Testis (tissue), 2 donors: ENCODE data around the gene ACOX3.

Experiments used
- CTCF ChIP-seq, 3 experiments: fragments of 450-650 bp in 2 of 3; fragments of 200-600 bp in 1 of 3; sonication (generic) in 1 of 3; IDR thresholded peaks; one replicate each; pipeline ENCODE4 v1.5.1; 2016 to 2019; ENCODE audit warnings: antibody characterized with exemption in 3 of 3, mild to moderate bottlenecking in 2 of 3, moderate library complexity in 1 of 3
- POLR2A ChIP-seq: fragments of 450-650 bp; IDR thresholded peaks from one replicate; pipeline ENCODE4 v1.6.1; 2017; ENCODE audit warnings: antibody characterized with exemption, mild to moderate bottlenecking, moderate library complexity

- TF ChIP-seq CTCF (IDR thresholded peaks at IDR 0.05) (no peak), POLR2A (no peak)
These were observed 30.8 kb upstream of the ACOX3 start for GRCh38 chr4:8471211-8471875.
